Endothelial cell of umbilical vein (primary cell): ENCODE data around the gene CNOT4. TPM values are rescaled to one million over a fixed set of nuclear protein-coding genes. Genes with fewer than 3 reads are reported as not detected.

ENCODE experiments used
- BruUV-seq: library from RNA; stranded (reverse); fragments of 400-500 nt; replicated peaks from 2 replicates; lab custom pipeline; 2021; lab: Mats Ljungman, UMichigan
- CTCF ChIA-PET: fragments of 300-600, 350-600 bp; sonication (Branson Sonifier 250); formaldehyde crosslinking; loops from one replicate; lab custom pipeline; 2021; ENCODE audit warnings: antibody characterized with exemption, inconsistent platforms; lab: Charles Lee
- POLR2A ChIA-PET: fragments of 300-600, 350-600 bp; sonication (Branson Sonifier 250); formaldehyde crosslinking; loops from one replicate; lab custom pipeline; 2021; ENCODE audit warnings: antibody characterized with exemption, inconsistent platforms; lab: Charles Lee
- DNase-seq: peaks from one replicate; pipeline ENCODE4 v3.0.0-alpha.2; 2011; ENCODE audit warnings: low read depth, low spot score
- FAIRE-seq: peaks from 2 replicates; lab custom pipeline; 2011; peaks lifted over from hg19 to GRCh38; lab: Jason Lieb, UNC
- H2AFZ ChIP-seq: 2 replicates; pipeline ENCODE4 v1.6.0; 2012; ENCODE audit warnings: low read depth, low read length, control low read depth, inconsistent platforms
- H3K27ac ChIP-seq: 2 replicates; pipeline ENCODE4 v1.5.1; 2011; ENCODE audit warnings: low read depth, mild to moderate bottlenecking, control low read depth, low read length, moderate library complexity; ENCODE audit not compliant: insufficient read depth
- H3K27me3 ChIP-seq, 2 experiments: 2 replicates each; pipeline versions ENCODE4 v1.6.0 to v1.6.1; 2011; ENCODE audit warnings: low read length in 2 of 2, mixed read lengths in 1 of 2; ENCODE audit not compliant: control insufficient read depth in 2 of 2, insufficient read depth in 2 of 2
- H3K36me3 ChIP-seq, 2 experiments: 2 replicates in 1 of 2; 3 replicates in 1 of 2; pipeline ENCODE4 v1.5.1; 2011; ENCODE audit warnings: low read length in 2 of 2, mild to moderate bottlenecking in 1 of 2, moderate library complexity in 1 of 2; ENCODE audit not compliant: control insufficient read depth in 2 of 2, insufficient read depth in 2 of 2; ENCODE audit errors: extremely low read depth in 1 of 2
- H3K4me1 ChIP-seq: 3 replicates; pipeline ENCODE4 v1.5.1; 2011; ENCODE audit warnings: mild to moderate bottlenecking, low read length; ENCODE audit not compliant: control insufficient read depth, insufficient read depth; ENCODE audit errors: extremely low read depth
- H3K4me2 ChIP-seq: 2 replicates; pipeline ENCODE4 v1.6.1; 2011; ENCODE audit warnings: low read length, control low read depth, mixed read lengths; ENCODE audit not compliant: insufficient read depth
- H3K4me3 ChIP-seq, 3 experiments: fragments of 200-600 bp in 1 of 3; sonication (generic), shearing (Covaris generic) in 1 of 3; replicated peaks in 1 of 3; 2 replicates each; pipeline ENCODE4 v1.5.1; 2011 to 2016; ENCODE audit warnings: control low read depth in 3 of 3, low read length in 3 of 3, mild to moderate bottlenecking in 2 of 3, inconsistent platforms in 1 of 3, low read depth in 1 of 3, moderate library complexity in 1 of 3; ENCODE audit not compliant: insufficient read depth in 1 of 3
- H3K79me2 ChIP-seq: 2 replicates; pipeline ENCODE4 v1.6.0; 2012; ENCODE audit warnings: low read length, inconsistent platforms; ENCODE audit not compliant: control insufficient read depth, insufficient read depth
- H3K9ac ChIP-seq: replicated peaks from 2 replicates; pipeline ENCODE3; 2011; ENCODE audit warnings: low read length, control low read depth; ENCODE audit not compliant: insufficient read depth; ENCODE audit errors: extremely low read depth
- H3K9me1 ChIP-seq: replicated peaks from 3 replicates; pipeline ENCODE4 v1.6.0; 2011; ENCODE audit warnings: mild to moderate bottlenecking, low read length; ENCODE audit not compliant: control insufficient read depth, insufficient read depth; ENCODE audit errors: extremely low read depth
- H3K9me3 ChIP-seq: replicated peaks from 2 replicates; pipeline ENCODE4 v1.5.1; 2012; ENCODE audit warnings: low read length, inconsistent platforms; ENCODE audit not compliant: control insufficient read depth, insufficient read depth
- H4K20me1 ChIP-seq: replicated peaks from 2 replicates; pipeline ENCODE3; 2011; ENCODE audit warnings: mild to moderate bottlenecking, low read length; ENCODE audit not compliant: control insufficient read depth, insufficient read depth; ENCODE audit errors: extremely low read depth
- CTCF ChIP-seq, 2 donors: IDR thresholded peaks; 1 replicate in 1 of 2; 2 replicates in 1 of 2; pipeline ENCODE4 v1.5.1; 2011; ENCODE audit warnings: low read length in 2 of 2, mild to moderate bottlenecking in 2 of 2, moderate library complexity in 2 of 2, control low read depth in 1 of 2, inconsistent platforms in 1 of 2, low read depth in 1 of 2; ENCODE audit not compliant: insufficient read depth in 1 of 2; ENCODE audit errors: extremely low read depth in 1 of 2
- EZH2 ChIP-seq: IDR thresholded peaks from 2 replicates; pipeline ENCODE4 v1.6.1; 2012; ENCODE audit warnings: borderline replicate concordance, low read depth, mild to moderate bottlenecking, moderate library complexity, low read length, inconsistent platforms; ENCODE audit not compliant: severe bottlenecking
- FOS ChIP-seq: IDR thresholded peaks from 2 replicates; pipeline ENCODE4 v1.6.1; 2011; ENCODE audit warnings: mild to moderate bottlenecking, low read length, moderate library complexity, borderline replicate concordance; ENCODE audit not compliant: insufficient read depth
- GATA2 ChIP-seq: IDR thresholded peaks from 2 replicates; pipeline ENCODE4 v1.7.0; 2011; ENCODE audit warnings: low read depth, mild to moderate bottlenecking, moderate library complexity, mixed read lengths, low read length; ENCODE audit not compliant: insufficient read length, insufficient read depth
- JUN ChIP-seq: IDR thresholded peaks from 2 replicates; pipeline ENCODE4 v1.6.1; 2011; ENCODE audit warnings: borderline replicate concordance, low read depth; ENCODE audit not compliant: insufficient read length, insufficient read depth
- MYC ChIP-seq: IDR thresholded peaks from one replicate; pipeline ENCODE4 v1.6.1; 2011; ENCODE audit warnings: mild to moderate bottlenecking, low read depth, low read length
- POLR2A ChIP-seq: IDR thresholded peaks from 2 replicates; pipeline ENCODE4 v1.6.1; 2012; ENCODE audit warnings: low read depth, mild to moderate bottlenecking, control low read depth, low read length
- POLR2AphosphoS5 ChIP-seq: IDR thresholded peaks from 2 replicates; pipeline ENCODE4 v1.6.1; 2012; ENCODE audit warnings: low read depth, mild to moderate bottlenecking, control low read depth, low read length, moderate library complexity; ENCODE audit not compliant: insufficient read depth
- dilution Hi-C: fragments of 300-500 bp; cut with MboI; formaldehyde crosslinking; loops from one replicate; pipeline ENCODE4 v1.15.0; 2019; ENCODE audit warnings: low sequenced_read_pairs; ENCODE audit not compliant: extremely low pct_ligation_motif_present
- intact Hi-C: fragments of 100-400 bp; cut with micrococcal nuclease; formaldehyde crosslinking; loops from one replicate; pipeline ENCODE4 v1.10.0; 2022
- polyA plus RNA-seq, 4 experiments: library from polyadenylated mRNA; depleted of rRNA in 3 of 4; stranded (reverse) in 3 of 4; unstranded in 1 of 4; fragments of >200 nt; gene quantifications; 2 replicates each; pipeline versions ENCODE4 v1.2.1 to v1.2.3, GENCODE V29; 2011 to 2012; ENCODE audit warnings: missing spikeins in 1 of 4
- total RNA-seq: library from RNA; stranded (reverse); gene quantifications from 2 replicates; pipeline ENCODE4 v1.2.3, GENCODE V29; 2021
- TF ChIP-seq, protein P1 (sequence below): IDR thresholded peaks from 2 replicates; pipeline ENCODE4 v1.6.1; 2011; ENCODE audit not compliant: insufficient read depth, insufficient read length

Gene CNOT4
- total and polyA plus RNA-seq, 2 donors (not counting 3 experiments of a cell fraction or from before 2014, with no cell fraction given): 10.3 to 21.7 TPM

DNA sequence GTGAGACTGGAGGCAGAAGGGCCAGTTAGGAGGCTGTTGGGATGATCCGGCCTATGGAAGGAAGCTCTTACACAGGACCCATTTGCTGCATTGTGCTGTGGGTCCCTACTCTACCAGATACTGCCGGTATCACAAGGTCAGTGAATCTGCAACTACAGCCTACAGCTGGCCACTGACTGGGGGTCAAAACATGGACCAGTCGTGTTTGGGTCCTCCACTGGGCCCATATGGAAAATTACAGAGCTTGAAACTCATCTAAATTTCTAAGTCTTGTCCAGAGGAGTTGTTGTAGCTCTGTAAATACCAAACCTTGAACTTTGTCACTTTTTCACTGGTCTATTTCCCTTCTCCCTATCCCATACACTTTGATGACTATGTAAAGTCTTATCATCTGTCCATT, 42.2 kb upstream of the CNOT4 start:
- Histone ChIP-seq H3K9me1 (peaks cover 2% of the 10 kb centered on the region), H3K4me3 (no peak overlapping the region), H3K9ac (no peak overlapping the region), H4K20me1 (no peaks in the 10 kb centered on the region), H3K27me3 (peaks cover 0 to 4% of the 10 kb centered on the region in 2 experiments), H3K9me3 (no peaks in the 10 kb centered on the region), H2AFZ (no peak overlapping the region), H3K36me3 (no peaks in the 10 kb centered on the region), H3K79me2 (no peaks in the 10 kb centered on the region), H3K4me2 (no peak overlapping the region), H3K4me1 (no peaks in the 10 kb centered on the region), H3K27ac (no peak overlapping the region)
- DNase-seq: no peak
- intact Hi-C loops (no loop called here), dilution Hi-C loops (no loop called here)
- ChIA-PET POLR2A (no interaction called here), CTCF (interaction anchor here (1.1 to 1.5 kb wide), 2 partner anchors 11 to 69 kb away, joined by 3 to 4 read pairs; no protein-coding TSS in a partner anchor)
- TF ChIP-seq EZH2: no peak
- no TSS peak for BruUV-seq
- FAIRE-seq: no peak

- no peak overlapping the region for H3K9ac ChIP-seq
- dilution Hi-C loops: no loop called here
- no TSS peak for BruUV-seq
- ChIA-PET POLR2A (no interaction called here), CTCF (interaction anchor here (0.7 to 1.7 kb wide), 2 partner anchors 31 to 276 kb away, joined by 3 to 5 read pairs; no protein-coding TSS in a partner anchor)
- H3K4me3 ChIP-seq: no peak overlapping the region
- intact Hi-C loops: no loop called here
- no peak overlapping the region for H3K27ac ChIP-seq
- FAIRE-seq: no peak
- no peak for TF ChIP-seq CTCF (IDR thresholded peaks at IDR 0.05; ENCODE audit: extremely low read depth in 1 of 2, insufficient read depth in 1 of 2, low read depth in 1 of 2, low read length in 2 of 2)
- TF ChIP-seq, protein P1, sequence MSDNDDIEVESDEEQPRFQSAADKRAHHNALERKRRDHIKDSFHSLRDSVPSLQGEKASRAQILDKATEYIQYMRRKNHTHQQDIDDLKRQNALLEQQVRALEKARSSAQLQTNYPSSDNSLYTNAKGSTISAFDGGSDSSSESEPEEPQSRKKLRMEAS: no peak
- TF ChIP-seq FOS: no peak
- no peak for TF ChIP-seq POLR2A
- no peak for TF ChIP-seq POLR2AphosphoS5
- no peak for TF ChIP-seq GATA2
- no peak for TF ChIP-seq MYC
- TF ChIP-seq JUN: no peak
- no peak for TF ChIP-seq EZH2
- H3K4me1 ChIP-seq: no peaks in the 10 kb centered on the region
- peaks cover 2% of the 10 kb centered on the region for H3K9me1 ChIP-seq
- H3K36me3 ChIP-seq: no peaks in the 10 kb centered on the region
- DNase-seq: no peak
- H4K20me1 ChIP-seq: no peaks in the 10 kb centered on the region
- H3K27me3 ChIP-seq: peaks cover 0 to 4% of the 10 kb centered on the region in 2 experiments
- H2AFZ ChIP-seq: no peak overlapping the region
- no peaks in the 10 kb centered on the region for H3K79me2 ChIP-seq
- no peak overlapping the region for H3K4me2 ChIP-seq
- H3K9me3 ChIP-seq: no peaks in the 10 kb centered on the region
Observed at GRCh38 chr7:135550196-135550595, 40.3 kb upstream of the CNOT4 start.
